Astrocyte (in vitro differentiated cells and primary cell): Measurements from ENCODE around the gene MYL7. TPM values are rescaled to one million over a fixed set of nuclear protein-coding genes. Genes with fewer than 3 reads are reported as not detected.

Experiments used
- DNase-seq: peaks from one replicate; pipeline ENCODE4 v3.0.0-alpha.2; 2010; ENCODE audit warnings: low read depth
- FAIRE-seq: peaks from 2 replicates; lab custom pipeline; 2011; peaks lifted over from hg19 to GRCh38; lab: Jason Lieb, UNC
- H2AFZ ChIP-seq: 2 replicates; pipeline ENCODE4 v1.6.0; 2012; ENCODE audit warnings: low read depth, low read length, inconsistent platforms
- H3K27ac ChIP-seq: 2 replicates; pipeline ENCODE4 v1.5.1; 2011; ENCODE audit warnings: low read depth, low read length, inconsistent platforms
- H3K27me3 ChIP-seq: 2 replicates; pipeline ENCODE4 v1.6.0; 2011; ENCODE audit warnings: low read length, inconsistent platforms; ENCODE audit not compliant: insufficient read depth
- H3K36me3 ChIP-seq: 2 replicates; pipeline ENCODE4 v1.5.1; 2011; ENCODE audit warnings: low read length, inconsistent platforms; ENCODE audit not compliant: insufficient read depth
- H3K4me1 ChIP-seq: 2 replicates; pipeline ENCODE4 v1.5.1; 2011; ENCODE audit warnings: low read length, inconsistent platforms; ENCODE audit not compliant: insufficient read depth
- H3K4me2 ChIP-seq: 2 replicates; pipeline ENCODE4 v1.6.0; 2012; ENCODE audit warnings: low read length, inconsistent platforms
- H3K4me3 ChIP-seq: 2 replicates; pipeline ENCODE4 v1.5.1; 2011; ENCODE audit warnings: low read depth, mild to moderate bottlenecking, low read length, inconsistent platforms; ENCODE audit not compliant: insufficient read depth
- H3K79me2 ChIP-seq: 2 replicates; pipeline ENCODE4 v1.6.0; 2012; ENCODE audit warnings: mild to moderate bottlenecking, low read length, inconsistent platforms; ENCODE audit not compliant: insufficient read depth
- H3K9ac ChIP-seq: 2 replicates; pipeline ENCODE4 v1.6.0; 2012; ENCODE audit warnings: mild to moderate bottlenecking, low read length, inconsistent platforms
- H3K9me3 ChIP-seq: 2 replicates; pipeline ENCODE4 v1.5.1; 2012; ENCODE audit warnings: low read depth, mild to moderate bottlenecking, low read length, inconsistent platforms; ENCODE audit not compliant: insufficient read depth
- H4K20me1 ChIP-seq: 2 replicates; pipeline ENCODE4 v1.6.0; 2012; ENCODE audit warnings: low read length, inconsistent platforms; ENCODE audit not compliant: insufficient read depth
- H3K27ac Mint-ChIP-seq: one replicate; pipeline ENCODE4 v1.8.0; 2021; ENCODE audit warnings: mild to moderate bottlenecking, mixed read lengths; ENCODE audit not compliant: unreplicated experiment
- H3K27me3 Mint-ChIP-seq: one replicate; pipeline ENCODE4 v1.8.0; 2021; ENCODE audit warnings: low read depth, mixed read lengths; ENCODE audit not compliant: unreplicated experiment
- H3K36me3 Mint-ChIP-seq: one replicate; pipeline ENCODE4 v1.8.0; 2021; ENCODE audit warnings: low read depth, mixed read lengths; ENCODE audit not compliant: unreplicated experiment
- H3K4me1 Mint-ChIP-seq: one replicate; pipeline ENCODE4 v1.8.0; 2021; ENCODE audit warnings: low read depth, mixed read lengths; ENCODE audit not compliant: unreplicated experiment
- H3K4me3 Mint-ChIP-seq: one replicate; pipeline ENCODE4 v1.8.0; 2021; ENCODE audit warnings: mild to moderate bottlenecking, moderate library complexity, mixed read lengths; ENCODE audit not compliant: unreplicated experiment
- H3K9me3 Mint-ChIP-seq: one replicate; pipeline ENCODE4 v1.8.0; 2021; ENCODE audit warnings: mild to moderate bottlenecking, mixed read lengths; ENCODE audit not compliant: unreplicated experiment
- CTCF ChIP-seq: IDR thresholded peaks from 2 replicates; pipeline ENCODE4 v1.5.1; 2011; ENCODE audit warnings: low read depth, mild to moderate bottlenecking, inconsistent platforms, low read length, moderate library complexity; ENCODE audit not compliant: insufficient read depth
- EZH2 ChIP-seq: IDR thresholded peaks from 2 replicates; pipeline ENCODE4 v1.6.1; 2012; ENCODE audit warnings: mild to moderate bottlenecking, low read length, inconsistent platforms; ENCODE audit not compliant: insufficient read depth
- total RNA-seq: library from RNA; stranded (reverse); gene quantifications from 2 replicates; pipeline ENCODE4 v1.2.1, GENCODE V29; 2021

Gene MYL7
- total RNA-seq, 1 donor from 2014 or later, result 60.0 TPM

- H3K27me3 Mint-ChIP-seq, result peaks cover 40% of the 10 kb centered on the region
- Histone ChIP-seq H3K79me2 (no peaks in the 10 kb centered on the region), H3K4me2 (no peak overlapping the region), H3K4me3 (no peak overlapping the region), H4K20me1 (no peaks in the 10 kb centered on the region), H3K27ac (no peak overlapping the region), H3K9ac (no peak overlapping the region), H2AFZ (no peak overlapping the region), H3K27me3 (peaks cover 5% of the 10 kb centered on the region), H3K4me1 (peaks cover 6% of the 10 kb centered on the region), H3K9me3 (no peaks in the 10 kb centered on the region), H3K36me3 (no peaks in the 10 kb centered on the region)
- no peak overlapping the region for H3K4me3 Mint-ChIP-seq
- H3K27ac Mint-ChIP-seq, result no peak overlapping the region
- H3K4me1 Mint-ChIP-seq, result peaks cover 5% of the 10 kb centered on the region
- FAIRE-seq (no peak), DNase-seq (no peak)
- H3K36me3 Mint-ChIP-seq, result no peaks in the 10 kb centered on the region
- TF ChIP-seq EZH2 (no peak), CTCF (no peak)
- peaks cover 1% of the 10 kb centered on the region for H3K9me3 Mint-ChIP-seq
These were observed 2.6 kb upstream of the MYL7 start for GRCh38 chr7:44143646-44144250.

GRCh38 chr7:44142028-44142427 lies 896 bp upstream of the MYL7 start:
- H3K27me3 ChIP-seq, result peaks cover 3% of the 10 kb centered on the region
- FAIRE-seq, result no peak
- TF ChIP-seq EZH2, result no peak
- no peak for TF ChIP-seq CTCF

GRCh38 chr7:44140341-44140740 lies 791 bp downstream of the MYL7 start:
- Histone ChIP-seq H3K27me3 (peaks cover 3% of the 10 kb centered on the region), H3K4me2 (no peak overlapping the region), H3K36me3 (no peaks in the 10 kb centered on the region), H3K4me1 (peaks cover 3% of the 10 kb centered on the region), H3K4me3 (no peak overlapping the region), H3K79me2 (no peaks in the 10 kb centered on the region), H3K9me3 (no peaks in the 10 kb centered on the region), H3K27ac (no peak overlapping the region), H2AFZ (no peak overlapping the region), H3K9ac (no peak overlapping the region), H4K20me1 (no peaks in the 10 kb centered on the region)
- FAIRE-seq (no peak), DNase-seq (no peak)
- Mint-ChIP-seq H3K9me3 (no peaks in the 10 kb centered on the region), H3K27ac (no peak overlapping the region), H3K4me1 (peaks cover 5% of the 10 kb centered on the region), H3K36me3 (no peaks in the 10 kb centered on the region), H3K4me3 (no peak overlapping the region), H3K27me3 (peaks cover 27% of the 10 kb centered on the region)
- TF ChIP-seq CTCF (no peak), EZH2 (no peak)

More at GRCh38 chr7:44142028-44142427, 896 bp upstream of the MYL7 start:
- no peak for DNase-seq
- Mint-ChIP-seq H3K27ac (no peak overlapping the region), H3K27me3 (peaks cover 34% of the 10 kb centered on the region), H3K36me3 (no peaks in the 10 kb centered on the region), H3K4me1 (peaks cover 5% of the 10 kb centered on the region), H3K4me3 (no peak overlapping the region), H3K9me3 (no peaks in the 10 kb centered on the region)
- H3K9me3 ChIP-seq, result no peaks in the 10 kb centered on the region
- H3K9ac ChIP-seq, result no peak overlapping the region
- H3K4me3 ChIP-seq, result no peak overlapping the region
- peaks cover 6% of the 10 kb centered on the region for H3K4me1 ChIP-seq
- H2AFZ ChIP-seq, result no peak overlapping the region
- no peaks in the 10 kb centered on the region for H3K79me2 ChIP-seq
- H4K20me1 ChIP-seq, result no peaks in the 10 kb centered on the region
- H3K4me2 ChIP-seq, result no peak overlapping the region
- H3K27ac ChIP-seq, result no peak overlapping the region
- no peaks in the 10 kb centered on the region for H3K36me3 ChIP-seq
